Measurements from ENCODE around the gene COL10A1. TPM values are rescaled to one million over a fixed set of nuclear protein-coding genes. Genes with fewer than 3 reads are reported as not detected.
"Not testable (repeated sequence)": the region's sequence is repeated elsewhere in the genome, so short reads cannot be mapped to it uniquely, and the experiment has no call there.

COL10A1 gene
- total RNA-seq, 1 experiment from 2014 or later = not detected

- intact Hi-C loops (cut with micrococcal nuclease; ENCODE audit: unreplicated experiment) = loop anchor here (1.0 to 5.0 kb wide), 3 partner anchors 35 to 200 kb away; partner anchors contain the start of gene FRK
- no TSS peak for BruUV-seq (replicated peaks)
Measured at GRCh38 chr6:116096979-116097816, 28.7 kb downstream of the COL10A1 start.

GRCh38 chr6:116096048-116096759 lies 29.7 kb downstream of the COL10A1 start:
- H3K36me3 ChIP-seq (ENCODE audit: insufficient read depth, low read length, poor library complexity, severe bottlenecking); DNase-seq (ENCODE audit: low spot score); H3K27me3 ChIP-seq (replicated peaks; ENCODE audit: insufficient read depth, low read depth, low read length, poor library complexity); POLR2A ChIA-PET (ENCODE audit: low non-redundant PET); H3K27ac ChIP-seq (ENCODE audit: low read depth, low read length, poor library complexity, severe bottlenecking); BruUV-seq (replicated peaks); H3K4me3 ChIP-seq (ENCODE audit: low read depth, low read length, poor library complexity, severe bottlenecking): not testable (repeated sequence)
- CTCF ChIA-PET = interaction anchor here (0.7 to 2.0 kb wide), 2 partner anchors 22 to 85 kb away, joined by 3 to 14 read pairs; no protein-coding TSS in a partner anchor
- H3K9me3 ChIP-seq (ENCODE audit: low read depth, low read length, poor library complexity, severe bottlenecking) = peaks cover 16% of the 10 kb centered on the region
- intact Hi-C loops (cut with micrococcal nuclease; ENCODE audit: unreplicated experiment) = loop anchor here (5.0 kb wide), 2 partner anchors 34 to 199 kb away; partner anchors contain the start of gene FRK
- peaks cover 11% of the 10 kb centered on the region for H3K4me1 ChIP-seq (ENCODE audit: insufficient read depth, low read length, poor library complexity, severe bottlenecking)

More at GRCh38 chr6:116096979-116097816, 28.7 kb downstream of the COL10A1 start:
- H3K9me3 ChIP-seq (ENCODE audit: low read depth, low read length, poor library complexity, severe bottlenecking) = peaks cover 16% of the 10 kb centered on the region
- H3K4me3 ChIP-seq (ENCODE audit: low read depth, low read length, poor library complexity, severe bottlenecking) = no peak overlapping the region
- TF ChIP-seq CTCF (conservative IDR thresholded peaks at IDR 0.05; ENCODE audit: low read depth, low read length) = peak; percentile 58
- no peak for TF ChIP-seq EZH2 (IDR thresholded peaks at IDR 0.05; ENCODE audit: borderline replicate concordance, low read depth, low read length, poor library complexity, severe bottlenecking)
- ChIA-PET CTCF (interaction anchor here (0.5 to 2.0 kb wide), 5 partner anchors 15 to 90 kb away, joined by 3 to 14 read pairs (median 3); no protein-coding TSS in a partner anchor), POLR2A (ENCODE audit: low non-redundant PET) (no interaction called here)
- no peak overlapping the region for H3K27ac ChIP-seq (ENCODE audit: low read depth, low read length, poor library complexity, severe bottlenecking)
- H3K4me1 ChIP-seq (ENCODE audit: insufficient read depth, low read length, poor library complexity, severe bottlenecking) = peaks cover 11% of the 10 kb centered on the region
- H3K27me3 ChIP-seq (replicated peaks; ENCODE audit: insufficient read depth, low read depth, low read length, poor library complexity) = no peaks in the 10 kb centered on the region
- H3K36me3 ChIP-seq (ENCODE audit: insufficient read depth, low read length, poor library complexity, severe bottlenecking) = no peaks in the 10 kb centered on the region
- peak; percentile 39 for DNase-seq (ENCODE audit: low spot score)

DNA sequence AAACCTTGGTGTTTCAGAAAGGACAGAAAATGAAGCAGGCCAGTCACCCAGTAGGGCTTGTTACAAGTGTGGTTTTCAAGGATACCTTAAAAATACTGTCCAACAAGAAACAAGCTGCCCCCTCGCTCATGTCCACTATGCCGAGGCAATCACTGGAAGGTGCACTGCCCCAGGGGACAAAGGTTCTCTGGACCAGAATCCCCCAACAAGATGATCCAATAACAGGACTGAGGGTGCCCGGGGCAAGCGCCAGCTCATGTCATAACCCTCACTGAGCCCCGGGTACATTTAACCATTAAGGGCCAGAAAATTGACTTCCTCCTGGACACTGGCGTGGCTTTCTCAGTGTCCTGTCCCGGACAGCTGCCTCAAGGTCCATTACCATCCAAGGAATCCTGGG lies 31.9 kb downstream of the COL10A1 start:
- intact Hi-C loops (cut with micrococcal nuclease; ENCODE audit: unreplicated experiment) = no loop called here
- peaks cover 16% of the 10 kb centered on the region for H3K9me3 ChIP-seq (ENCODE audit: low read depth, low read length, poor library complexity, severe bottlenecking)
- no peaks in the 10 kb centered on the region for H3K36me3 ChIP-seq (ENCODE audit: insufficient read depth, low read length, poor library complexity, severe bottlenecking)
- no peaks in the 10 kb centered on the region for H3K4me1 ChIP-seq (ENCODE audit: insufficient read depth, low read length, poor library complexity, severe bottlenecking)
- no peak for TF ChIP-seq CTCF (conservative IDR thresholded peaks at IDR 0.05; ENCODE audit: low read depth, low read length)
- TF ChIP-seq EZH2 (IDR thresholded peaks at IDR 0.05; ENCODE audit: borderline replicate concordance, low read depth, low read length, poor library complexity, severe bottlenecking) = no peak
- H3K4me3 ChIP-seq (ENCODE audit: low read depth, low read length, poor library complexity, severe bottlenecking) = no peak overlapping the region
- no peak overlapping the region for H3K27ac ChIP-seq (ENCODE audit: low read depth, low read length, poor library complexity, severe bottlenecking)
- CTCF ChIA-PET = no interaction called here
- no TSS peak for BruUV-seq (replicated peaks)
- POLR2A ChIA-PET (ENCODE audit: low non-redundant PET) = no interaction called here
- DNase-seq (ENCODE audit: low spot score) = no peak
- H3K27me3 ChIP-seq (replicated peaks; ENCODE audit: insufficient read depth, low read depth, low read length, poor library complexity) = no peaks in the 10 kb centered on the region

Data from A673 (cell line).